ENCODE data around the gene HCRT. TPM values are rescaled to one million over a fixed set of nuclear protein-coding genes. Genes with fewer than 3 reads are reported as not detected.
A peak's percentile ranks its signal among the peaks of the same experiment; 100 is the strongest.
"Not testable (repeated sequence)": the region's sequence is repeated elsewhere in the genome, so short reads cannot be mapped to it uniquely, and the experiment has no call there.

Gene HCRT
- total RNA-seq, 4 donors from 2014 or later: not detected

- TF ChIP-seq, protein P1, sequence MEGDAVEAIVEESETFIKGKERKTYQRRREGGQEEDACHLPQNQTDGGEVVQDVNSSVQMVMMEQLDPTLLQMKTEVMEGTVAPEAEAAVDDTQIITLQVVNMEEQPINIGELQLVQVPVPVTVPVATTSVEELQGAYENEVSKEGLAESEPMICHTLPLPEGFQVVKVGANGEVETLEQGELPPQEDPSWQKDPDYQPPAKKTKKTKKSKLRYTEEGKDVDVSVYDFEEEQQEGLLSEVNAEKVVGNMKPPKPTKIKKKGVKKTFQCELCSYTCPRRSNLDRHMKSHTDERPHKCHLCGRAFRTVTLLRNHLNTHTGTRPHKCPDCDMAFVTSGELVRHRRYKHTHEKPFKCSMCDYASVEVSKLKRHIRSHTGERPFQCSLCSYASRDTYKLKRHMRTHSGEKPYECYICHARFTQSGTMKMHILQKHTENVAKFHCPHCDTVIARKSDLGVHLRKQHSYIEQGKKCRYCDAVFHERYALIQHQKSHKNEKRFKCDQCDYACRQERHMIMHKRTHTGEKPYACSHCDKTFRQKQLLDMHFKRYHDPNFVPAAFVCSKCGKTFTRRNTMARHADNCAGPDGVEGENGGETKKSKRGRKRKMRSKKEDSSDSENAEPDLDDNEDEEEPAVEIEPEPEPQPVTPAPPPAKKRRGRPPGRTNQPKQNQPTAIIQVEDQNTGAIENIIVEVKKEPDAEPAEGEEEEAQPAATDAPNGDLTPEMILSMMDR (IDR thresholded peaks at IDR 0.05): no peak
- DNase-seq (ENCODE audit: low spot score): no peak
These were observed 5.4 kb upstream of the HCRT start for GRCh38 chr17:42190491-42191274.

DNA sequence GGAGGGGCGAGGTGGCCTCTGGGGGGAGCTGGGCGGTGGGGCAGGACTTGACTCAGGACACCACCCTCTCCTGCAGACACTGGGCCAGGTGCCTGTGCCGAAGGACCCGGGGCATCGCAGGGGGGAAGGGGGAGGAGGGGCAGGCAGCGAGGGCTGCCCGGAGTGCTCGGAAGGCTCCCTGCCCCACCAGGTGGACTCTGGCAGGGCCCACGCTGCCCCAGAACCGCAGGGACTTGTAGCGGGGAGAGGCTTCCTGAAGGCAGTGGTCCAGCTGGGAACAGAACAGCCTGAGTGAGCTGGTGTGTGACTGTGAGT is 4.4 kb upstream of the HCRT start:
- TF ChIP-seq, protein P1 (IDR thresholded peaks at IDR 0.05): no peak
- DNase-seq (ENCODE audit: low spot score): no peak
- no peak for ATAC-seq (ENCODE audit: low FRiP score)

More at GRCh38 chr17:42190491-42191274, 5.4 kb upstream of the HCRT start:
- ATAC-seq (ENCODE audit: low FRiP score): no peak

GRCh38 chr17:42188749-42189650 is 3.7 kb upstream of the HCRT start:
- ATAC-seq (ENCODE audit: low FRiP score): no peak
- TF ChIP-seq, protein P1 (IDR thresholded peaks at IDR 0.05): no peak
- no peak for DNase-seq (ENCODE audit: low spot score)

GRCh38 chr17:42187833-42188232 is 2.6 kb upstream of the HCRT start:
- TF ChIP-seq, protein P1 (IDR thresholded peaks at IDR 0.05): no peak
- DNase-seq (ENCODE audit: low spot score) (no peak), ATAC-seq (ENCODE audit: low FRiP score) (no peak)

DNA sequence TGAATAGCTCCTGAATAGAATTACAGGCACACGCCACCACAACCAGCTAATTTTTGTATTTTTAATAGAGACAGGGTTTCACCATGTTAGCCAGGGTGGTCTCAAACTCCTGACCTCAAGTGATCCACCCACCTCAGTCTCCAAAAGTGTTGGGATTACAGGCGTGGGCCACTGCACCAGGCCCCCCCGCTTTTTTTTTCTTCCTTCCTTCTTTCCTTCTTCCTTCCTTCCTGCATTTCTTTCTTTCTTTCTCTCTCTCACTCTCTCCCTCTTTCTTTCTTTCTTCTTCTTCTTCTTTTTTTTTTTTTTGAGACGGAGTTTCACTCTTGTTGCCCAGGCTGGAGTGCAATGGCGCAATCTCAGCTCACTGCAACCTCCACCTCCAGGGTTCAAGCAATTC is 939 bp upstream of the HCRT start:
- not testable (repeated sequence) for DNase-seq (ENCODE audit: low spot score)

DNA sequence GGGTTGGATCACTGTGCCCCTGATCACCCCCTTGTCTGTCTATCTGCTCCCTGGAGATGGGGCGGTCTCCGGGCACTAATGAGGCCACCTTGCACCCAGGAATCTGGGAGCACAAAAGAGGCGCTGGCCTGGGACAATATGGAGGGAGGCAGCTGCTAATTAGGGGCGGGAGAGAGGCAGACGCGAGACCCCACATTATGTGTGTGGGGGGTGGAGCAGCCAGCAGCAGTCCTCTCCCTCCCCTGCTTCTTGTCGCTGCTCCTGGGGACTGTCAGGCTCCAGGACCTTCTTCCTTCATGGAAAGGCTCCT is 324 bp upstream of the HCRT start:
- TF ChIP-seq, protein P1 (IDR thresholded peaks at IDR 0.05): no peak
- no peak for ATAC-seq (ENCODE audit: low FRiP score)
- DNase-seq (ENCODE audit: low spot score): no peak

More for the DNA sequence above, 939 bp upstream of the HCRT start:
- ATAC-seq (ENCODE audit: low FRiP score): not testable (repeated sequence)

- ATAC-seq (ENCODE audit: low FRiP score) (peak; percentile 79), DNase-seq (ENCODE audit: low spot score) (peak; percentile 57)
These were observed 1.2 kb downstream of the HCRT start for GRCh38 chr17:42183741-42184711.

More at GRCh38 chr17:42183741-42184711, 1.2 kb downstream of the HCRT start:
- TF ChIP-seq, protein P1 (IDR thresholded peaks at IDR 0.05): peak in 2 of 3 donors; percentile 50 to 55
